Measurements from ENCODE around the gene CTTNBP2. TPM values are rescaled to one million over a fixed set of nuclear protein-coding genes. Genes with fewer than 3 reads are reported as not detected.

Gene CTTNBP2
- 11.3 and 16.3 TPM in 2 replicates for total RNA-seq

GRCh38 chr7:117873310-117874190, at the start of gene CTTNBP2:
Gene CTTNBP2 (minus strand): TSS chr7:117873441. CDS start chr7:117873415, 26 bp downstream.

Data from bronchial smooth muscle cell (primary cell).